ENCODE data around the gene FGF4.

Gene FGF4

GRCh38 chr11:69815973-69816372, 40.8 kb upstream of the FGF4 start:
- TF ChIP-seq, protein P1, sequence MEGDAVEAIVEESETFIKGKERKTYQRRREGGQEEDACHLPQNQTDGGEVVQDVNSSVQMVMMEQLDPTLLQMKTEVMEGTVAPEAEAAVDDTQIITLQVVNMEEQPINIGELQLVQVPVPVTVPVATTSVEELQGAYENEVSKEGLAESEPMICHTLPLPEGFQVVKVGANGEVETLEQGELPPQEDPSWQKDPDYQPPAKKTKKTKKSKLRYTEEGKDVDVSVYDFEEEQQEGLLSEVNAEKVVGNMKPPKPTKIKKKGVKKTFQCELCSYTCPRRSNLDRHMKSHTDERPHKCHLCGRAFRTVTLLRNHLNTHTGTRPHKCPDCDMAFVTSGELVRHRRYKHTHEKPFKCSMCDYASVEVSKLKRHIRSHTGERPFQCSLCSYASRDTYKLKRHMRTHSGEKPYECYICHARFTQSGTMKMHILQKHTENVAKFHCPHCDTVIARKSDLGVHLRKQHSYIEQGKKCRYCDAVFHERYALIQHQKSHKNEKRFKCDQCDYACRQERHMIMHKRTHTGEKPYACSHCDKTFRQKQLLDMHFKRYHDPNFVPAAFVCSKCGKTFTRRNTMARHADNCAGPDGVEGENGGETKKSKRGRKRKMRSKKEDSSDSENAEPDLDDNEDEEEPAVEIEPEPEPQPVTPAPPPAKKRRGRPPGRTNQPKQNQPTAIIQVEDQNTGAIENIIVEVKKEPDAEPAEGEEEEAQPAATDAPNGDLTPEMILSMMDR (IDR thresholded peaks at IDR 0.05; ENCODE audit: unreplicated experiment in 3 of 3): no peak
- Mint-ChIP-seq H3K4me3 (no peak overlapping the region), H3K27me3 (ENCODE audit: low read depth) (peaks cover 88% of the 10 kb centered on the region), H3K9me3 (no peaks in the 10 kb centered on the region), H3K4me1 (no peaks in the 10 kb centered on the region), H3K36me3 (ENCODE audit: low read depth) (no peaks in the 10 kb centered on the region), H3K27ac (no peak overlapping the region)

DNA sequence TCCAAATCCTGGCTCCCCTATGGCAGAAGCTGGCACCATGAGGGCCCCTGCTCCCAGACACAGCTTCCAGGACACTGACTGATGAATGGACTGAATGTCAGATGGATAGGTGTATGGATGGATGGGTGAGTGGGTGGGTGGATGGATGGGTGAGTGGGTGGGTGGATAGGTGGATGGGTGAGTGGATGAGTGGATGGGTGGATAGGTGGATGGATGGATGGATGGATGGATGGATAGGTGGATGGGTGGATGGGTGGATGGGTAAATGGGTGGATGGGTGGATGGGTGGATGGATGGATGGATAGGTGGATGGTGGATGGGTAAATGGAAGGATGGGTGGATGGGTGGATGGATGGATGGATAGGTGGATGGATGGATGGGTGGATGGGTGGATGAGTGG, 39.8 kb upstream of the FGF4 start:
- Mint-ChIP-seq H3K27ac (no peak overlapping the region), H3K27me3 (ENCODE audit: low read depth) (peaks cover 82% of the 10 kb centered on the region), H3K4me1 (no peaks in the 10 kb centered on the region), H3K4me3 (no peak overlapping the region), H3K9me3 (no peaks in the 10 kb centered on the region), H3K36me3 (ENCODE audit: low read depth) (no peaks in the 10 kb centered on the region)
- TF ChIP-seq, protein P1 (IDR thresholded peaks at IDR 0.05; ENCODE audit: unreplicated experiment in 3 of 3): no peak

DNA sequence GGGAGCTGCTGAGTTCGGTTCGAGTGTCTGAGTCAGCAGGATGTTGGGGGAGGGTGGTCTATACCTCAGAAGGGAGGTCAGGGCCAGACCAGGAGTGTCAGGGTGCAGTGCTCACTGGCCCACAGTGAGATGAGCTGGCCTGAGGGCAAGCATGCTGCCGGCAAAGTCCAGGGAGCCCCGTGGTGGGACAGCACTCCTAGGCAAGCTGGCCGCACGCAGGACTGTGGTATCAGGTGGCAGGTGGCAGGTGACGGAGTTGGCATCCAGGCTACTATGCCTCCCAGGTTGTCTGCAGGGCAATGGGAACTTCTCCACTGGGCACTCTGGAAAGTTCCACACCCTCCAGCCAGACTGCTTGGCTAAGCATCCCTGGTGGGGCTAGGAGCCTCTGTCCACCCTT, 39.3 kb upstream of the FGF4 start:
- Mint-ChIP-seq H3K4me3 (no peak overlapping the region), H3K27ac (no peak overlapping the region), H3K9me3 (no peaks in the 10 kb centered on the region)

GRCh38 chr11:69813839-69814238, 38.7 kb upstream of the FGF4 start:
- Mint-ChIP-seq H3K36me3 (ENCODE audit: low read depth) (no peaks in the 10 kb centered on the region), H3K4me3 (no peak overlapping the region), H3K27me3 (ENCODE audit: low read depth) (peaks cover 78% of the 10 kb centered on the region), H3K4me1 (peaks cover 6% of the 10 kb centered on the region), H3K9me3 (no peaks in the 10 kb centered on the region), H3K27ac (no peak overlapping the region)
- TF ChIP-seq, protein P1 (IDR thresholded peaks at IDR 0.05; ENCODE audit: unreplicated experiment in 3 of 3): no peak

More for the DNA sequence above, 39.3 kb upstream of the FGF4 start:
- Mint-ChIP-seq H3K27me3 (ENCODE audit: low read depth) (peaks cover 82% of the 10 kb centered on the region), H3K36me3 (ENCODE audit: low read depth) (no peaks in the 10 kb centered on the region), H3K4me1 (peaks cover 4% of the 10 kb centered on the region)
- TF ChIP-seq, protein P1 (IDR thresholded peaks at IDR 0.05; ENCODE audit: unreplicated experiment in 3 of 3): no peak

- Mint-ChIP-seq H3K9me3 (no peaks in the 10 kb centered on the region), H3K36me3 (ENCODE audit: low read depth) (no peaks in the 10 kb centered on the region), H3K27me3 (ENCODE audit: low read depth) (peaks cover 80% of the 10 kb centered on the region), H3K4me3 (no peak overlapping the region), H3K27ac (no peak overlapping the region), H3K4me1 (peaks cover 9% of the 10 kb centered on the region)
- TF ChIP-seq, protein P1 (IDR thresholded peaks at IDR 0.05; ENCODE audit: unreplicated experiment in 3 of 3): no peak
These were observed 37.8 kb upstream of the FGF4 start for GRCh38 chr11:69812946-69813345.

DNA sequence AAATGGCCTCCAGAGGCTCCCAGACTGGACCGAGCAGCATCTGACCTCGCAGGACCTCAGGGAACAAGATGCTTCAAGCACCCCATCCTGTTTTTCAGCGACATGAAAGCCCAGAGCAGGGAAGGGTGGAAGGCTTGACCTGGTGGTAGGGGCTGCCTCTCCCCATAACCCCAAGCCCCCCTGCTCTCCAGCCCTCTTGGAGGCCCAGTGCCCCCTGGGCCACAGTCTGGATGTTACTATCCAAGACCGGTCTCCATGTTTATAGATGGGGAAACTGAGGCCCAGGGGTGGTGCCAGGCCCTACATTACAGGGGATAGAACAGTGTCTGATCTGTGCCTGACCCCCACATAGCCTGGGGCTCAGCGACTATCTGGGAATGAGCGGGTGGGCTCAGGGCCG, 37.1 kb upstream of the FGF4 start:
- Mint-ChIP-seq H3K36me3 (ENCODE audit: low read depth) (no peaks in the 10 kb centered on the region), H3K27me3 (ENCODE audit: low read depth) (peaks cover 77% of the 10 kb centered on the region), H3K4me3 (no peak overlapping the region), H3K27ac (no peak overlapping the region), H3K9me3 (no peaks in the 10 kb centered on the region), H3K4me1 (peaks cover 9% of the 10 kb centered on the region)
- TF ChIP-seq, protein P1 (IDR thresholded peaks at IDR 0.05; ENCODE audit: unreplicated experiment in 3 of 3): no peak

Data from nephron (organoid).